H1 (cell line): Measurements from ENCODE around the gene SLC2A8. TPM values are rescaled to one million over a fixed set of nuclear protein-coding genes. Genes with fewer than 3 reads are reported as not detected.

Source experiments
- CTCF ChIA-PET: fragments of 300-600 bp; sonication (Branson Sonifier 250); formaldehyde crosslinking; loops from one replicate; lab custom pipeline; 2021; ENCODE audit not compliant: partially characterized antibody; lab: Charles Lee
- POLR2A ChIA-PET: fragments of 300-600 bp; sonication (Branson Sonifier 250); formaldehyde crosslinking; loops from one replicate; lab custom pipeline; 2021; ENCODE audit warnings: inconsistent platforms; ENCODE audit not compliant: partially characterized antibody; lab: Charles Lee
- DNase-seq, 2 experiments: peaks; one replicate each; pipeline versions ENCODE4 v3.0.0 to v3.0.0-alpha.2; 2010 to 2022; ENCODE audit warnings: low spot score in 2 of 2, low read depth in 1 of 2, mixed read lengths in 1 of 2
- FAIRE-seq: peaks from 2 replicates; lab custom pipeline; 2011; peaks lifted over from hg19 to GRCh38; lab: Jason Lieb, UNC
- H2AFZ ChIP-seq: 2 replicates; pipeline ENCODE4 v1.8.1; 2012; ENCODE audit warnings: low read length, inconsistent platforms
- H2AK5ac ChIP-seq: 2 replicates; pipeline ENCODE4 v1.6.1; 2013; ENCODE audit warnings: low read depth, low read length
- H2BK120ac ChIP-seq: replicated peaks from 2 replicates; pipeline ENCODE3; 2013; ENCODE audit warnings: low read depth, low read length, inconsistent platforms
- H2BK12ac ChIP-seq: 2 replicates; pipeline ENCODE4 v1.6.1; 2013; ENCODE audit warnings: low read depth, low read length
- H2BK15ac ChIP-seq: 2 replicates; pipeline ENCODE4 v1.6.1; 2013; ENCODE audit warnings: low read length
- H2BK20ac ChIP-seq: 2 replicates; pipeline ENCODE4 v1.6.1; 2013; ENCODE audit warnings: low read length
- H2BK5ac ChIP-seq: 2 replicates; pipeline ENCODE4 v1.6.1; 2013; ENCODE audit warnings: low read depth, low read length
- H3K14ac ChIP-seq: 2 replicates; pipeline ENCODE4 v1.6.1; 2013; ENCODE audit warnings: inconsistent platforms; ENCODE audit not compliant: insufficient read length
- H3K18ac ChIP-seq: 2 replicates; pipeline ENCODE4 v1.6.1; 2013; ENCODE audit warnings: low read length; ENCODE audit errors: extremely low read depth
- H3K23ac ChIP-seq: 2 replicates; pipeline ENCODE4 v1.6.1; 2013; ENCODE audit warnings: inconsistent platforms; ENCODE audit not compliant: insufficient read length
- H3K23me2 ChIP-seq: 2 replicates; pipeline ENCODE4 v1.6.1; 2013; ENCODE audit warnings: low read depth, low read length
- H3K27ac ChIP-seq: 2 replicates; pipeline ENCODE4 v1.6.1; 2011; ENCODE audit warnings: low read depth, low read length, inconsistent platforms
- H3K27me3 ChIP-seq, 4 experiments: replicated peaks in 1 of 4; 1 replicate in 1 of 4; 2 replicates in 3 of 4; pipeline versions ENCODE4 v1.6.1 to v1.8.1; 2011 to 2013; ENCODE audit warnings: low read length in 3 of 4, mild to moderate bottlenecking in 3 of 4, inconsistent platforms in 2 of 4, mixed read lengths in 2 of 4, moderate library complexity in 1 of 4; ENCODE audit not compliant: control insufficient read depth in 3 of 4, insufficient read depth in 3 of 4; ENCODE audit errors: extremely low read depth in 1 of 4
- H3K36me3 ChIP-seq, 4 experiments: 2 replicates each; pipeline versions ENCODE4 v1.6.1 to v1.8.1; 2011 to 2013; ENCODE audit warnings: mild to moderate bottlenecking in 4 of 4, low read length in 3 of 4, moderate library complexity in 2 of 4, control low read depth in 1 of 4, inconsistent platforms in 1 of 4; ENCODE audit not compliant: insufficient read depth in 4 of 4, control insufficient read depth in 2 of 4
- H3K4ac ChIP-seq: replicated peaks from 2 replicates; pipeline ENCODE3; 2013; ENCODE audit warnings: low read length, low read depth, mixed read lengths, inconsistent platforms; ENCODE audit not compliant: insufficient read length
- H3K4me1 ChIP-seq, 4 experiments: replicated peaks in 1 of 4; 1 replicate in 1 of 4; 2 replicates in 3 of 4; pipeline versions ENCODE4 v1.6.1 to v1.8.1; 2011 to 2013; ENCODE audit warnings: low read length in 3 of 4, inconsistent platforms in 2 of 4, mixed read lengths in 1 of 4; ENCODE audit not compliant: insufficient read depth in 4 of 4, control insufficient read depth in 3 of 4
- H3K4me2 ChIP-seq, 2 experiments: 2 replicates each; pipeline versions ENCODE4 v1.6.1 to v1.8.1; 2011 to 2013; ENCODE audit warnings: low read depth in 2 of 2, low read length in 2 of 2, control low read depth in 1 of 2, inconsistent platforms in 1 of 2, mild to moderate bottlenecking in 1 of 2; ENCODE audit not compliant: insufficient read depth in 1 of 2
- H3K4me3 ChIP-seq, 4 experiments: fragments of 200-600, 300-600 bp in 1 of 4; sonication (generic), shearing (Covaris generic), sonication (Bioruptor Twin) in 1 of 4; 2 replicates each; pipeline versions ENCODE4 v1.5.1 to v1.8.1; 2011 to 2016; ENCODE audit warnings: low read length in 4 of 4, low read depth in 3 of 4, control low read depth in 2 of 4, inconsistent platforms in 2 of 4, mild to moderate bottlenecking in 2 of 4, mixed read lengths in 1 of 4, moderate library complexity in 1 of 4; ENCODE audit not compliant: insufficient read depth in 2 of 4; ENCODE audit errors: extremely low read depth in 1 of 4
- H3K56ac ChIP-seq: replicated peaks from 2 replicates; pipeline ENCODE3; 2013; ENCODE audit warnings: low read depth, mild to moderate bottlenecking, mixed read lengths, low read length, inconsistent platforms; ENCODE audit not compliant: insufficient read length
- H3K79me1 ChIP-seq: 2 replicates; pipeline ENCODE4 v1.6.1; 2013; ENCODE audit warnings: low read depth, low read length, control low read depth
- H3K79me2 ChIP-seq, 2 experiments: 2 replicates each; pipeline versions ENCODE4 v1.6.1 to v1.8.1; 2012 to 2013; ENCODE audit warnings: low read length in 2 of 2, mild to moderate bottlenecking in 2 of 2, inconsistent platforms in 1 of 2; ENCODE audit not compliant: insufficient read depth in 2 of 2, control insufficient read depth in 1 of 2
- H3K9ac ChIP-seq, 4 experiments: replicated peaks in 1 of 4; 1 replicate in 1 of 4; 2 replicates in 3 of 4; pipeline versions ENCODE4 v1.6.1 to v1.8.1; 2011 to 2013; ENCODE audit warnings: low read depth in 3 of 4, low read length in 3 of 4, control low read depth in 2 of 4, mild to moderate bottlenecking in 2 of 4, moderate library complexity in 2 of 4, inconsistent platforms in 1 of 4; ENCODE audit errors: extremely low read depth in 1 of 4
- H3K9me3 ChIP-seq, 2 experiments: 2 replicates each; pipeline versions ENCODE4 v1.6.1 to v1.8.1; 2012 to 2013; ENCODE audit warnings: mild to moderate bottlenecking in 2 of 2, moderate library complexity in 2 of 2, control low read depth in 1 of 2, inconsistent platforms in 1 of 2, low read depth in 1 of 2, low read length in 1 of 2, mixed read lengths in 1 of 2; ENCODE audit not compliant: insufficient read depth in 2 of 2
- H4K20me1 ChIP-seq, 2 experiments: replicated peaks in 1 of 2; 2 replicates each; pipeline versions ENCODE3 to v1.8.1; 2011 to 2013; ENCODE audit warnings: inconsistent platforms in 2 of 2, low read length in 2 of 2, mild to moderate bottlenecking in 1 of 2; ENCODE audit not compliant: insufficient read depth in 2 of 2, control insufficient read depth in 1 of 2
- H4K5ac ChIP-seq: 2 replicates; pipeline ENCODE4 v1.6.1; 2013; ENCODE audit warnings: low read length, low read depth, mixed read lengths, inconsistent platforms; ENCODE audit not compliant: insufficient read length
- H4K8ac ChIP-seq: 2 replicates; pipeline ENCODE4 v1.8.0; 2013; ENCODE audit warnings: mild to moderate bottlenecking, moderate library complexity, low read length, inconsistent platforms; ENCODE audit not compliant: insufficient read depth; ENCODE audit errors: extremely low read depth
- H4K91ac ChIP-seq: replicated peaks from 2 replicates; pipeline ENCODE3; 2013; ENCODE audit warnings: low read length, mixed read lengths, inconsistent platforms; ENCODE audit not compliant: insufficient read length
- BRCA1 ChIP-seq: IDR thresholded peaks from 2 replicates; pipeline ENCODE4 v1.6.1; 2012; ENCODE audit warnings: low read depth, low read length, improper control_type of control experiment
- GABPA ChIP-seq: IDR thresholded peaks from 2 replicates; pipeline ENCODE4 v1.6.1; 2011; ENCODE audit warnings: mild to moderate bottlenecking, low read length, moderate library complexity, borderline replicate concordance; ENCODE audit not compliant: insufficient read depth
- KDM1A ChIP-seq: fragments of 200-600, 300-600 bp; sonication (generic); IDR thresholded peaks from 2 replicates; pipeline ENCODE4 v1.7.1; 2016; ENCODE audit warnings: mild to moderate bottlenecking, low read length, borderline replicate concordance
- KDM4A ChIP-seq: IDR thresholded peaks from one replicate; pipeline ENCODE4 v1.7.1; 2012; ENCODE audit warnings: low read depth, mild to moderate bottlenecking, moderate library complexity, low read length, inconsistent platforms; ENCODE audit not compliant: severe bottlenecking
- POU5F1 ChIP-seq: IDR thresholded peaks from 2 replicates; pipeline ENCODE4 v1.6.1; 2011; ENCODE audit warnings: low read depth, mild to moderate bottlenecking, low read length, moderate library complexity
- TAF7 ChIP-seq: optimal IDR thresholded peaks from 2 replicates; pipeline ENCODE3; 2011; ENCODE audit warnings: low read depth, mild to moderate bottlenecking, inconsistent platforms, low read length, moderate library complexity, borderline replicate concordance
- TBP ChIP-seq: IDR thresholded peaks from 2 replicates; pipeline ENCODE4 v1.6.1; 2011; ENCODE audit warnings: low read depth, low read length, improper control_type of control experiment
- WGBS, 2 experiments: shearing (Covaris generic) in 1 of 2; methylation state at CpG; one replicate each; pipeline versions ENCODE4 v1.1.6 to v1.1.7; 2013 to 2015; ENCODE audit warnings: low lambda C conversion rate in 2 of 2, mixed read lengths in 2 of 2, inconsistent platforms in 1 of 2, low coverage in 1 of 2, missing lambda C conversion rate in 1 of 2; ENCODE audit not compliant: insufficient replicate concordance in 2 of 2, insufficient coverage in 1 of 2, insufficient read length in 1 of 2; ENCODE audit errors: extremely low coverage in 1 of 2, missing lambda C conversion rate in 1 of 2; 5-methylcytosine and 5-hydroxymethylcytosine counted together
- long read RNA-seq, 2 experiments: library from RNA in 1 of 2; library from capped mRNA in 1 of 2; stranded (forward); transcript quantifications; one replicate each; pipeline ENCODE4 v2.0.0, GENCODE V29; 2021; ENCODE audit warnings: inconsistent platforms in 1 of 2
- polyA minus RNA-seq, 3 experiments: library from RNA; depleted of rRNA, polyadenylated mRNA; stranded (reverse); fragments of >200 nt; gene quantifications; 1 replicate in 2 of 3; 2 replicates in 1 of 3; pipeline ENCODE4 v1.2.3, GENCODE V29; 2011
- polyA plus RNA-seq, 7 experiments: library from polyadenylated mRNA; depleted of rRNA in 3 of 7; stranded (reverse) in 5 of 7; unstranded in 2 of 7; fragments of >200 nt in 5 of 7; fragments of 200-250 nt in 2 of 7; gene quantifications; 1 replicate in 5 of 7; 2 replicates in 1 of 7; 4 replicates in 1 of 7; pipeline versions ENCODE4 v1.2.1 to v1.2.3, GENCODE V29; 2011 to 2013; ENCODE audit warnings: missing spikeins in 2 of 7, mixed read lengths in 2 of 7
- total RNA-seq: library from RNA; stranded (reverse); fragmentation: NEBNext Ultra II Directional; extraction: Animal tissue kit (Norgen Biotek cat#: 25700); gene quantifications from 2 replicates; pipeline ENCODE4 v1.2.1, GENCODE V29; 2021

The SLC2A8 gene
- total RNA-seq (24.6 and 25.6 TPM in 2 replicates), polyA plus RNA-seq (2011; rRNA removed) (30.9 and 36.4 TPM in 2 replicates), polyA minus RNA-seq (2011; rRNA and poly(A)+ RNA removed) (18.3 and 19.1 TPM in 2 replicates)
- 21.7 TPM for polyA plus RNA-seq (2011; cell fraction: cytosol; rRNA removed)
- 65.2 TPM for polyA plus RNA-seq (2011; cell fraction: nucleus; rRNA removed)
- 13.3 to 27.8 TPM (median 23.7 TPM) in 4 replicates for polyA plus RNA-seq (2012, experiment 1 of 2)
- polyA plus RNA-seq (2012, experiment 2 of 2) = 25.4 TPM
- polyA plus RNA-seq (2013, experiment 1 of 2) = 24.7 TPM
- 24.9 TPM for polyA plus RNA-seq (2013, experiment 2 of 2)
- 19.2 TPM for polyA minus RNA-seq (2011; cell fraction: cytosol; rRNA and poly(A)+ RNA removed)
- 24.4 TPM for polyA minus RNA-seq (2011; cell fraction: nucleus; rRNA and poly(A)+ RNA removed)
- long read RNA-seq, experiment 1, partial matches to known transcripts = 4 of 21 reads
- long read RNA-seq, experiment 1, other reads (novel, unspliced or antisense) = 12 of 21 reads
- long read RNA-seq, experiment 2, partial matches to known transcripts = 0 of 2 reads
- long read RNA-seq, experiment 2, other reads (novel, unspliced or antisense) = 2 of 2 reads

DNA sequence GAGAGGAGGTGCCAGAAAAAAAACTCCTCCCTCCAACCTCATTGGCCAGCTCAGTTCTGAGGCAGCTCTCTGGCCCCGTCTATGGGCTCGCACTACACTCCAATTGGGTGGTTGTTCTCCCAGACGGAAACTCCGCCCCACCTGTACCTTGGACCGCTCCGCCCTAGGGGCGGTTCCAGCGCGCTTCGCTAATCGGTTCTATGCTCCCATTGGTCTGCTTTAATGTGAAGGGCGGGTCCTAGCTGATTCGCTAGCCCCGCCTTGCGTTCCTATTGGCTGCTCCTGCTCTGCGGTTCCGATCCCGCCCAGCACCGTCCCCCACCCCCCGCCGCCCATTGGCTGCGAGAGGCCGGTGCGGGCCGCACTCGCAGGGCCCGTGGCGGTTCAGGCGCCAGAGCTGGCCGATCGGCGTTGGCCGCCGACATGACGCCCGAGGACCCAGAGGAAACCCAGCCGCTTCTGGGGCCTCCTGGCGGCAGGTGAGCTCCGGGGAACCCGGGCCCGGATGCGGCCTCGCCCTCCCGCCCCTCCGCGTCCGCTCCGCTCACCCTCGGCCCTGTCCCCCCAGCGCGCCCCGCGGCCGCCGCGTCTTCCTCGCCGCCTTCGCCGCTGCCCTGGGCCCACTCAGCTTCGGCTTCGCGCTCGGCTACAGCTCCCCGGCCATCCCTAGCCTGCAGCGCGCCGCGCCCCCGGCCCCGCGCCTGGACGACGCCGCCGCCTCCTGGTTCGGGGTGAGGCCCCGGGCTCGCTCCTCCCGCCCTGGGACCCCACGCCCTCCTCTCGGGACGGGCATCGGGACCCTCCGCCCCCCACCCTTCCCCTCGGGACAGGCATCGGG lies at the start of gene SLC2A8:
TSS of gene SLC2A8 (plus strand) at position 362 of the 838 bp plus-strand sequence. CDS start at position 424, 62 bp downstream.
- Histone ChIP-seq H3K56ac (no peak within 1 kb of the TSS), H3K4me1 (peaks cover 0 to 15% (median 6%) of the 10 kb centered on the region in 4 experiments; a peak in 6 of 7 replicates), H3K79me2 (peaks cover 0 to 15% of the 10 kb centered on the region in 2 experiments; a peak in 1 of 4 replicates), H3K4me2 (peak within 1 kb of the TSS; percentile 87 to 95), H4K91ac (no peak within 1 kb of the TSS), H2BK120ac (no peak within 1 kb of the TSS), H2BK12ac (peak within 1 kb of the TSS; percentile 1; the same call in 1 of the 2 replicates), H3K23ac (no peak within 1 kb of the TSS), H3K27ac (peak within 1 kb of the TSS; percentile 35; the same call in 1 of the 2 replicates), H3K4ac (no peak within 1 kb of the TSS), H2AK5ac (no peak within 1 kb of the TSS), H3K36me3 (peaks cover 0 to 5% (median 0%) of the 10 kb centered on the region in 4 experiments; a peak in 3 of 8 replicates), H3K23me2 (peaks cover 14% of the 10 kb centered on the region), H4K20me1 (peaks cover 10 to 12% of the 10 kb centered on the region in 2 experiments), H3K4me3 (peak within 1 kb of the TSS; percentile 68 to 90 (median 80)), H3K9me3 (no peaks in the 10 kb centered on the region), H2BK5ac (no peak within 1 kb of the TSS), H3K9ac (peak within 1 kb of the TSS; percentile 51 to 92 (median 67)), H3K79me1 (peaks cover 3% of the 10 kb centered on the region), H3K27me3 (peaks cover 0 to 6% (median 0%) of the 10 kb centered on the region in 4 experiments; a peak in 3 of 7 replicates), H3K14ac (no peak within 1 kb of the TSS), H2AFZ (peak within 1 kb of the TSS; percentile 65; the same call in 1 of the 2 replicates), H2BK15ac (no peak within 1 kb of the TSS), H4K5ac (no peak within 1 kb of the TSS), H4K8ac (peak within 1 kb of the TSS; percentile 47), H2BK20ac (no peak within 1 kb of the TSS), H3K18ac (no peak within 1 kb of the TSS; the same call in 1 of the 2 replicates)
- DNase-seq = peak; percentile 97 to 99
- ChIA-PET POLR2A (interaction anchor here (0.6 to 3.5 kb wide), 12 partner anchors 10 to 173 kb away, joined by 3 to 24 read pairs (median 5); partner anchors contain the start of genes LRSAM1, RPL12 and ZNF79), CTCF (interaction anchor here (0.6 to 4.8 kb wide), 11 partner anchors 10 to 216 kb away, joined by 3 to 21 read pairs (median 4); partner anchors contain the start of gene ZNF79)
- FAIRE-seq = peak; percentile 97
- WGBS, 2 experiments = 0% methylated on average over 22 of the region's 87 CpGs; no CpG with 5 or more reads in 1 of the 2 experiments
- TF ChIP-seq POU5F1 (no peak), KDM4A (peak; percentile 33), TAF7 (peak; percentile 74), GABPA (no peak), TBP (peak; percentile 66), BRCA1 (no peak), KDM1A (no peak)
